ENCODE results near the gene PCDHB1. TPM values are rescaled to one million over a fixed set of nuclear protein-coding genes. Genes with fewer than 3 reads are reported as not detected.

The PCDHB1 gene
- total and polyA plus RNA-seq, 9 of the 15 experiments (the other 6 are each of a cell fraction or from before 2014, with no cell fraction given), result not detected

GRCh38 chr5:141003791-141004611 is 47.2 kb upstream of the PCDHB1 start (continued):
- TF ChIP-seq ZNF318 (IDR thresholded peaks at IDR 0.05; ENCODE audit: borderline replicate concordance in 1 of 2, low read depth in 1 of 2) (no peak), NCOA6 (IDR thresholded peaks at IDR 0.05) (no peak), SIX5 (IDR thresholded peaks at IDR 0.05; ENCODE audit: borderline replicate concordance in 1 of 2, insufficient read depth in 1 of 2, low read depth in 1 of 2, low read length in 2 of 2) (no peak), NR1H2 (CRISPR knock-in tag; IDR thresholded peaks at IDR 0.05) (no peak), POLR3A (IDR thresholded peaks at IDR 0.05; ENCODE audit: borderline replicate concordance, extremely low read depth, insufficient read depth, insufficient read length) (no peak)

Measured in K562 (cell line).